Epidermal melanocyte (primary cell): ENCODE measurements around the gene ANK3.
"Not testable (repeated sequence)": the region's sequence is repeated elsewhere in the genome, so short reads cannot be mapped to it uniquely, and the experiment has no call there.

ENCODE experiments used
- DNase-seq: peaks from one replicate; pipeline ENCODE4 v3.0.0; 2011; ENCODE audit warnings: low spot score; ENCODE audit not compliant: insufficient read length

Gene ANK3

GRCh38 chr10:60309371-60309770 lies 80.3 kb downstream of the ANK3 start:
- no peak for DNase-seq

- DNase-seq, result no peak
These were observed 84.2 kb downstream of the ANK3 start for GRCh38 chr10:60305380-60305892.

- no peak for DNase-seq
These were observed 84.8 kb downstream of the ANK3 start for GRCh38 chr10:60304829-60305379.

- DNase-seq, result no peak
These were observed 85.9 kb downstream of the ANK3 start for GRCh38 chr10:60303778-60304177.

- no peak for DNase-seq
These were observed 89.5 kb downstream of the ANK3 start for GRCh38 chr10:60299961-60300883.

GRCh38 chr10:60299390-60299778 lies 90.3 kb downstream of the ANK3 start:
- DNase-seq, result no peak

GRCh38 chr10:60298408-60299389 lies 91.0 kb downstream of the ANK3 start:
- no peak for DNase-seq

GRCh38 chr10:60296073-60296472 lies 93.6 kb downstream of the ANK3 start:
- no peak for DNase-seq

GRCh38 chr10:60295028-60295937 lies 94.4 kb downstream of the ANK3 start:
- DNase-seq, result no peak

- no peak for DNase-seq
These were observed 96.0 kb downstream of the ANK3 start for GRCh38 chr10:60293581-60294175.

- DNase-seq, result no peak
These were observed 96.7 kb downstream of the ANK3 start for GRCh38 chr10:60292998-60293397.

- not testable (repeated sequence) for DNase-seq
These were observed 97.1 kb downstream of the ANK3 start for GRCh38 chr10:60292536-60292935.

- DNase-seq, result no peak
These were observed 98.2 kb downstream of the ANK3 start for GRCh38 chr10:60291344-60291930.

GRCh38 chr10:60290558-60290957 lies 99.1 kb downstream of the ANK3 start:
- no peak for DNase-seq

GRCh38 chr10:60289800-60290199 lies 99.9 kb downstream of the ANK3 start:
- DNase-seq, result no peak

GRCh38 chr10:60288256-60288655 lies 101.4 kb downstream of the ANK3 start:
- DNase-seq, result no peak

- no peak for DNase-seq
These were observed 103.1 kb downstream of the ANK3 start for GRCh38 chr10:60286559-60286958.

GRCh38 chr10:60283397-60283796 lies 106.3 kb downstream of the ANK3 start:
- DNase-seq, result no peak

- no peak for DNase-seq
These were observed 106.8 kb downstream of the ANK3 start for GRCh38 chr10:60282771-60283353.
